HEK293T (cell line): Measurements from ENCODE around the gene PRDM15.

ENCODE experiments used
- ARNT ChIP-seq: fragments of 450-650 bp; IDR thresholded peaks from 2 replicates; pipeline ENCODE4 v1.6.1; 2017; ENCODE audit warnings: mild to moderate bottlenecking
- CTBP1 ChIP-seq: fragments of 450-650 bp; IDR thresholded peaks from 2 replicates; pipeline ENCODE4 v1.6.1; 2016; ENCODE audit warnings: borderline replicate concordance
- ELF4 ChIP-seq: fragments of 450-650 bp; IDR thresholded peaks from 2 replicates; pipeline ENCODE4 v1.6.1; 2017; ENCODE audit warnings: antibody characterized with exemption
- FOXA1 ChIP-seq: fragments of 450-650 bp; IDR thresholded peaks from 2 replicates; pipeline ENCODE4 v1.6.1; 2016; ENCODE audit warnings: mild to moderate bottlenecking
- FOXM1 ChIP-seq: fragments of 450-650 bp; IDR thresholded peaks from 2 replicates; pipeline ENCODE4 v1.6.1; 2017; ENCODE audit warnings: mild to moderate bottlenecking, borderline replicate concordance
- L3MBTL2 ChIP-seq: fragments of 450-650 bp; conservative IDR thresholded peaks from 2 replicates; pipeline ENCODE4 v1.6.1; 2016; ENCODE audit warnings: mild to moderate bottlenecking
- NFRKB ChIP-seq: fragments of 450-650 bp; IDR thresholded peaks from 2 replicates; pipeline ENCODE4 v1.6.1; 2016; ENCODE audit warnings: mild to moderate bottlenecking, moderate library complexity
- SP1 ChIP-seq: fragments of 450-650 bp; IDR thresholded peaks from 2 replicates; pipeline ENCODE4 v1.6.1; 2017
- SUZ12 ChIP-seq: fragments of 450-650 bp; IDR thresholded peaks from 2 replicates; pipeline ENCODE4 v1.6.1; 2016; ENCODE audit warnings: mild to moderate bottlenecking
- TARDBP ChIP-seq: fragments of 450-650 bp; IDR thresholded peaks from 2 replicates; pipeline ENCODE4 v1.6.1; 2016
- ZNF384 ChIP-seq: fragments of 450-650 bp; IDR thresholded peaks from 2 replicates; pipeline ENCODE4 v1.6.1; 2016

- TF ChIP-seq TARDBP (no peak), ZNF384 (no peak), NFRKB (no peak), SP1 (no peak), SUZ12 (no peak), FOXA1 (no peak), ELF4 (no peak), ARNT (no peak), FOXM1 (no peak), L3MBTL2 (no peak), CTBP1 (no peak)
Observed at GRCh38 chr21:41857771-41858300, 21.3 kb downstream of the PRDM15 start.
